Right lobe of liver (tissue), 6 donors: ENCODE data around the gene CBX8. TPM values are rescaled to one million over a fixed set of nuclear protein-coding genes. Genes with fewer than 3 reads are reported as not detected.

Source experiments
- ATAC-seq, 4 donors: fragments of 200-7000 bp; cut with Tn5 transposase; one replicate each; pipeline ENCODE4 v1.9.1; 2020; ENCODE audit warnings: mild to moderate bottlenecking in 4 of 4, moderate library complexity in 4 of 4
- DNase-seq, 3 donors: peaks; one replicate each; pipeline ENCODE4 v3.0.0-alpha.2; 2020
- H3K27ac ChIP-seq, 3 donors: fragments of 200-600 bp; one replicate each; pipeline ENCODE4 v1.8.0; 2022
- H3K27me3 ChIP-seq, 2 donors: fragments of 200-600 bp; one replicate each; pipeline ENCODE4 v1.8.0; 2022
- H3K36me3 ChIP-seq, 4 donors: fragments of 200-600 bp; sonication (generic) in 1 of 4; one replicate each; pipeline versions ENCODE4 v1.5.1 to v1.8.0; 2017 to 2022; ENCODE audit warnings: control low read depth in 1 of 4
- H3K4me1 ChIP-seq, 4 donors: fragments of 200-600 bp; sonication (generic) in 1 of 4; one replicate each; pipeline versions ENCODE4 v1.5.1 to v1.8.0; 2017 to 2022; ENCODE audit warnings: control low read depth in 1 of 4
- H3K4me3 ChIP-seq, 3 donors: fragments of 200-600 bp; one replicate each; pipeline ENCODE4 v1.8.0; 2022
- H3K9me3 ChIP-seq, 4 donors: fragments of 200-600 bp; sonication (generic) in 1 of 4; one replicate each; pipeline versions ENCODE4 v1.5.1 to v1.8.0; 2017 to 2022; ENCODE audit warnings: control low read depth in 1 of 4
- POLR2A ChIP-seq: fragments of 450-650 bp; IDR thresholded peaks from one replicate; pipeline ENCODE4 v1.6.1; 2017; ENCODE audit warnings: antibody characterized with exemption, mild to moderate bottlenecking
- WGBS: methylation state at CpG from one replicate; pipeline ENCODE4 v1.1.6; 2018; ENCODE audit warnings: low coverage, low lambda C conversion rate; ENCODE audit not compliant: insufficient coverage; ENCODE audit errors: missing lambda C conversion rate; 5-methylcytosine and 5-hydroxymethylcytosine counted together
- intact Hi-C, 2 donors: fragments of 100-400 bp; cut with DNase I; formaldehyde crosslinking; loops; one replicate each; pipeline versions ENCODE4 v1.11.2 to v1.14.1; 2022
- total RNA-seq, 6 experiments: library from RNA; depleted of rRNA in 2 of 6; stranded (reverse); fragments of >200 nt in 2 of 6; fragmentation: NEBNext Ultra II Directional in 3 of 6; extraction: Animal tissue kit (Norgen Biotek cat#: 25700) in 3 of 6; gene quantifications; one replicate each; pipeline versions ENCODE4 v1.1.0 to v1.2.4, GENCODE V29; 2016 to 2023
- TF ChIP-seq, protein P1 (sequence below), 4 donors: fragments of 200-600 bp in 3 of 4; fragments of 450-650 bp in 1 of 4; IDR thresholded peaks; one replicate each; pipeline versions ENCODE4 v1.5.1 to v1.8.0; 2016 to 2022; ENCODE audit warnings: antibody characterized with exemption in 4 of 4, mild to moderate bottlenecking in 2 of 4
- donor health status: DM: no; HTN: yes; CAD: no.
- donor health status: DM: no; HTN: no; CAD: no.
- donor health status: DM: no; HTN: no; CAD: no.
- donor health status: DM: no; HTN: yes; CAD: no.
- donor health status: DM: no; HTN: yes; CAD: no.

CBX8 gene
- total RNA-seq, 6 experiments from 2014 or later: 1.2 to 4.7 (median 2.0) TPM

DNA sequence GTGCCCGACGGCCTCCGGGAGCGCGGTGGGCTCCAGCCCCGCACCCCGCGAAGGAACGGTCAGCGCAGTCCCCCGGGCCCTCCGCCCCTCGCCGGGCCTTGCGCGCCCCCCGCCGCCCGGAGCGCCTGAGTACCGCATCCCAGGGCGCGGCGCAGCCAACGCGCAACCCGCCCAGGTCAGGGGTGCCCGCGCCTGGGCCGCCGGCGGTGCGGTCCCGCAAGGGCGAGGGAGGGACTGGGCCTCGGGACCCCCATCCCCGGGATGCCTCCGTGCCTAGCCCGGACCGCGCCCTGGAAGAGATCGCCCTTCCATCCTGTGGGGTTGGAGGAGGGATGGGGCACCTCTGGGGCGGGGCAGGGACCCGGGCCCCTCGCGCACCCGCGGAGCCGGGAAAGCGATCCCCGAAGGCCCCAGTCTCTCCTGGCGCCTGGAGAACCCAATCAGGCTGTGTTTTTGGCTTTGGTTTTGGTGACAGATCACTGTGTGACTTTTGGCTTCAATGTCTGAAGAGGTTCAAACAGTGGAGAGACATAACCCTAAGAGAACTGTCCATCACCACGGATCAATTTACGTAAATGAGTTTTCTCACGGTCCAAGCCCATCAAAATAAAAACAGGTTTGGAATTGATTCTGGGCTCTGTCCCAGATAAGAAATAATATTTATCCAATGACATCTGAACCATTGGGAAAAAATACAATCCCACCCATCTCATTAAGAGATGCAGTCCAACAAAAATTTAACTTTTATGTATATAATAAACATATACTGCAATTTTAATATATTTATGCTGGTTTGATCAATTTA is 48.4 kb downstream of the CBX8 start:
- Histone ChIP-seq H3K27ac (no peak overlapping the region), H3K27me3 (peaks cover 0 to 43% of the 10 kb centered on the region in 2 donors), H3K4me3 (no peak overlapping the region), H3K36me3 (no peaks in the 10 kb centered on the region), H3K4me1 (peaks cover 0 to 14% (median 0%) of the 10 kb centered on the region in 4 donors), H3K9me3 (no peaks in the 10 kb centered on the region)
- 10% methylated on average over 10 of the region's 55 CpGs for WGBS
- ATAC-seq: no peak
- DNase-seq: no peak
- TF ChIP-seq POLR2A: no peak
- TF ChIP-seq, protein P1, sequence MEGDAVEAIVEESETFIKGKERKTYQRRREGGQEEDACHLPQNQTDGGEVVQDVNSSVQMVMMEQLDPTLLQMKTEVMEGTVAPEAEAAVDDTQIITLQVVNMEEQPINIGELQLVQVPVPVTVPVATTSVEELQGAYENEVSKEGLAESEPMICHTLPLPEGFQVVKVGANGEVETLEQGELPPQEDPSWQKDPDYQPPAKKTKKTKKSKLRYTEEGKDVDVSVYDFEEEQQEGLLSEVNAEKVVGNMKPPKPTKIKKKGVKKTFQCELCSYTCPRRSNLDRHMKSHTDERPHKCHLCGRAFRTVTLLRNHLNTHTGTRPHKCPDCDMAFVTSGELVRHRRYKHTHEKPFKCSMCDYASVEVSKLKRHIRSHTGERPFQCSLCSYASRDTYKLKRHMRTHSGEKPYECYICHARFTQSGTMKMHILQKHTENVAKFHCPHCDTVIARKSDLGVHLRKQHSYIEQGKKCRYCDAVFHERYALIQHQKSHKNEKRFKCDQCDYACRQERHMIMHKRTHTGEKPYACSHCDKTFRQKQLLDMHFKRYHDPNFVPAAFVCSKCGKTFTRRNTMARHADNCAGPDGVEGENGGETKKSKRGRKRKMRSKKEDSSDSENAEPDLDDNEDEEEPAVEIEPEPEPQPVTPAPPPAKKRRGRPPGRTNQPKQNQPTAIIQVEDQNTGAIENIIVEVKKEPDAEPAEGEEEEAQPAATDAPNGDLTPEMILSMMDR (IDR thresholded peaks at IDR 0.05): no peak
- intact Hi-C loops: no loop called here

DNA sequence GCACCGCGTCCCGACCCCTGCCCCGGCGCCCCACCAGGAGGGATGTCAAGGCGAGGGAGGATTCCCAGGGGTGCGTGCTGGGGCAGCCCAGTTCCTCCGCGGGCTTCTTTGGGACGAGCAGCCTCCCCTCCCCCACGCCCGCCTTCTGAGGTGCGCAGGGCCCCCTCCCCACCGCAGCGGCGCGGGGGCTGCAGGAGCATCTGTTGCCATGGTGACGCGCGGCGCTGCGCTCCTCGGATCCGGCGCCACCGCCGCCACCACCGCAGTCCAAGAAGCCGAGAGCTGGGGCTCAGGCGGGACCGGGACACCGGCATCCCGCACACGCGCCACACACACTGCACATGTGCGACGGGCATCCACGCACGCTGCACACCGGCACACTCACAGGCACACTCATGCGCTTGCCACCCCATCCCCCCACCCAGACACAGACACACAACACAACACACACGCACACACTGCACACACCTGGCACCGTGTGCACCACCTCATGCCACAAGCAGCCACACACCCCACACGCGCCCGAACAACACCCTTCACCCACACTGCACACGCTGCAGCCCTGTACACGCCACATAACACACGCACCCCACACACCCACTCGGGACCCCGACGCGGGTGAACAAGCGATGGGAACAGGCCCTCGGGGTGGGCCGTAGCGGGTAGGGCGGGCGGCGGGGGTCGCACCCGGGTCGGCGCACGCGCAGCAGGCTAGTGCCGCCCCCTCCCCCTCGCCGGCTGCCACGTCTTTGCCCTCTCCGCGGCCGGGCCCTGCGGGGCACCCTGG is 49.2 kb downstream of the CBX8 start:
- DNase-seq (no peak), ATAC-seq (no peak)
- intact Hi-C loops: no loop called here
- no peaks in the 10 kb centered on the region for H3K9me3 ChIP-seq
- no peak overlapping the region for H3K27ac ChIP-seq
- H3K36me3 ChIP-seq: no peaks in the 10 kb centered on the region
- H3K4me1 ChIP-seq: peaks cover 0 to 14% (median 0%) of the 10 kb centered on the region in 4 donors
- H3K27me3 ChIP-seq: peaks cover 0 to 43% of the 10 kb centered on the region in 2 donors
- TF ChIP-seq POLR2A: no peak
- TF ChIP-seq, protein P1 (IDR thresholded peaks at IDR 0.05): no peak
- no peak overlapping the region for H3K4me3 ChIP-seq
- 1% methylated on average over 27 of the region's 74 CpGs for WGBS

DNA sequence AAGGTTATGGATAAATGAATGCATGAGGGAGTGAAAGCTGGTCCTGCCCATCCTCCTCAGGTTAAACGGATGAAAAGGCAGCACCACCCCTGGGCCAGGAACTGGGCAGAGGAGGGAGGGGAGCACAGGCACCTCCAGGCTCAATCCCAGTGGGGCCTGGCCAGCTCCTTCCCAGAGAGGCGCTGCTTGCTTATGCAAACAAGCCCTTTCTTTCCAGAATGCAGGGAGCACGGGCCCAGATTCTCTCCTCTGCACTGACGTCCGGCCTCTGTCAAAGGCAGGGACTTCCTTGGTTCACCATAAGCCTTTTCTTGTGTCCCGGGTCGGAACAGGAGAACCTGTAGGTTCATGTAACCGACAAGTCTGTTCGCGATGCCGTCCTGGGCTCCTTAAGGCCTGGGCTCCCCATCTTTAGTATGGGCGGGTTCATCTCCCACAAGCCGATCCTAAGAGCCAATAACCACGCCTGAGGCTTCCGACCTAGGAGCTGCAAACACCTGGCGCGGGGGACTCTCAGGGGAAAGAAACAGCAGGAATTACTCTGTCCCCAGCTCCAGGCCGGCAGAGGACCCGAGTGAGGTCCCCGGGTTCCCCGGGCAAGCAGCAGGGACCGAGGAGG is 49.9 kb downstream of the CBX8 start:
- Histone ChIP-seq H3K9me3 (no peaks in the 10 kb centered on the region), H3K36me3 (no peaks in the 10 kb centered on the region), H3K27me3 (peaks cover 0 to 43% of the 10 kb centered on the region in 2 donors), H3K4me1 (peaks cover 0 to 17% (median 4%) of the 10 kb centered on the region in 4 donors), H3K4me3 (no peak overlapping the region), H3K27ac (no peak overlapping the region)
- no peak for DNase-seq
- WGBS: 23% methylated on average over 15 of the region's 22 CpGs
- no peak for ATAC-seq
- no peak for TF ChIP-seq POLR2A
- TF ChIP-seq, protein P1 (IDR thresholded peaks at IDR 0.05): no peak
- intact Hi-C loops: no loop called here

DNA sequence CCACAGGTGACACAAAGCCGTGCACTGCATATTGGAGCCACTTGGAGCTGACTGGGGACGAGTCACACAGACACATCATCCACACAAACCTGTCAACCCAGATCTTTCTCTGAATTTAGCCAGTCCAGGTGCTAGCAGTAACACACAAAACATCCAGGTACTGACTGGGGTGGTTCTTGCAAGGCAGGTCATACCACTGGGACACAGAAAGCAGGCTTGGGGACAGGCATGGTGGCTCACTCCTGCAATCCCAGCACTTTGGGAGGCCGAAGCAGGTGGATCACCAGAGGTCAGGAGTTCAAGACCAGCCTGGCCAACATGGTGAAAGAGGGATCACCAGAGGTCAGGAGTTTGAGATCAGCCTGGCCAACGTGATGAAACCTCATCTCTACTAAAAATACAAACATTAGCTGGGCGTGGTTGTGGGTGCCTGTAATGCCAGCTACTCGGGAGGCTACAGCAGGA is 51.2 kb downstream of the CBX8 start:
- Histone ChIP-seq H3K27ac (no peak overlapping the region), H3K9me3 (no peaks in the 10 kb centered on the region), H3K4me3 (peak overlapping the region in 1 of 3 donors; percentile 12), H3K4me1 (peaks cover 0 to 22% (median 4%) of the 10 kb centered on the region in 4 donors), H3K27me3 (peaks cover 0 to 33% of the 10 kb centered on the region in 2 donors), H3K36me3 (no peaks in the 10 kb centered on the region)
- WGBS: 29% methylated on average over 4 of the region's 6 CpGs
- no peak for DNase-seq
- TF ChIP-seq, protein P1 (IDR thresholded peaks at IDR 0.05): no peak
- no peak for TF ChIP-seq POLR2A
- peak in 3 of 4 donors; percentile 31 to 43 (median 34) for ATAC-seq
- intact Hi-C loops: no loop called here
